Activated CD4-positive, alpha-beta T cell treated with anti-CD3 and anti-CD28 coated beads for 36 hours (primary cell): ENCODE data around the gene SLC35E2B. TPM values are rescaled to one million over a fixed set of nuclear protein-coding genes. Genes with fewer than 3 reads are reported as not detected.
"Not testable (repeated sequence)": the region's sequence is repeated elsewhere in the genome, so short reads cannot be mapped to it uniquely, and the experiment has no call there.

ENCODE experiments used
- ATAC-seq: fragments of 200-7000 bp; cut with Tn5 transposase; one replicate; pipeline ENCODE4 v1.10.0; 2021; ENCODE audit warnings: mild to moderate bottlenecking, moderate library complexity
- CTCF ChIA-PET: fragments of 350-600 bp; sonication (Branson Sonifier 250); formaldehyde crosslinking; loops from one replicate; lab custom pipeline; 2021; ENCODE audit warnings: antibody characterized with exemption; lab: Charles Lee
- POLR2A ChIA-PET: fragments of 350-600 bp; sonication (Branson Sonifier 250); formaldehyde crosslinking; loops from one replicate; lab custom pipeline; 2021; ENCODE audit warnings: antibody characterized with exemption, inconsistent platforms; lab: Charles Lee
- DNase-seq: peaks from one replicate; pipeline ENCODE4 v3.0.0-alpha.2; 2020
- H3K27ac Mint-ChIP-seq: one replicate; pipeline ENCODE4 v1.8.0; 2021; ENCODE audit warnings: mixed read lengths
- H3K27me3 Mint-ChIP-seq: one replicate; pipeline ENCODE4 v1.8.0; 2021; ENCODE audit warnings: mixed read lengths
- H3K36me3 Mint-ChIP-seq: one replicate; pipeline ENCODE4 v1.8.0; 2021; ENCODE audit warnings: low read depth, mixed read lengths
- H3K4me1 Mint-ChIP-seq: one replicate; pipeline ENCODE4 v1.8.0; 2021; ENCODE audit warnings: mixed read lengths
- H3K4me3 Mint-ChIP-seq: one replicate; pipeline ENCODE4 v1.8.0; 2021; ENCODE audit warnings: mild to moderate bottlenecking, moderate library complexity, mixed read lengths
- H3K9me3 Mint-ChIP-seq: one replicate; pipeline ENCODE4 v1.8.0; 2021; ENCODE audit warnings: low read depth, mixed read lengths
- intact Hi-C, 2 experiments: fragments of 100-400 bp; cut with DNase I in 1 of 2; cut with micrococcal nuclease in 1 of 2; formaldehyde crosslinking; loops; one replicate each; pipeline versions ENCODE4 v1.14.2 to v1.15.1; 2022 to 2024; cut with DNase I, micrococcal nuclease
- total RNA-seq, 2 experiments: library from RNA; stranded (reverse); gene quantifications; one replicate each; pipeline ENCODE4 v1.2.3, GENCODE V29; 2021

SLC35E2B gene
- total RNA-seq, 2 experiments from 2014 or later, result 24.2 to 27.6 TPM

- H3K27ac Mint-ChIP-seq, DNase-seq, H3K9me3 Mint-ChIP-seq, H3K36me3 Mint-ChIP-seq, H3K4me3 Mint-ChIP-seq, CTCF ChIA-PET, intact Hi-C loops, POLR2A ChIA-PET, H3K4me1 Mint-ChIP-seq, H3K27me3 Mint-ChIP-seq: not testable (repeated sequence)
- ATAC-seq, result peak; percentile 40
Observed at GRCh38 chr1:1700067-1700466, 7.5 kb upstream of the SLC35E2B start.

- CTCF ChIA-PET, DNase-seq, H3K27me3 Mint-ChIP-seq, ATAC-seq, H3K36me3 Mint-ChIP-seq, H3K4me3 Mint-ChIP-seq, H3K9me3 Mint-ChIP-seq, POLR2A ChIA-PET, H3K4me1 Mint-ChIP-seq, H3K27ac Mint-ChIP-seq: not testable (repeated sequence)
- intact Hi-C loops, result loop anchor here in 1 of 2 experiments (10.0 kb wide), 1 partner anchor 46 kb away; no protein-coding TSS in a partner anchor
Observed at GRCh38 chr1:1699061-1699460, 6.5 kb upstream of the SLC35E2B start.

GRCh38 chr1:1697358-1698183 is 5.0 kb upstream of the SLC35E2B start:
- DNase-seq, ATAC-seq, H3K27me3 Mint-ChIP-seq, H3K27ac Mint-ChIP-seq, H3K36me3 Mint-ChIP-seq, H3K9me3 Mint-ChIP-seq, H3K4me1 Mint-ChIP-seq, H3K4me3 Mint-ChIP-seq, POLR2A ChIA-PET, CTCF ChIA-PET: not testable (repeated sequence)
- intact Hi-C loops, result loop anchor here in 1 of 2 experiments (10.0 kb wide), 1 partner anchor 47 kb away; no protein-coding TSS in a partner anchor

GRCh38 chr1:1696431-1697357 is 4.1 kb upstream of the SLC35E2B start:
- H3K9me3 Mint-ChIP-seq, CTCF ChIA-PET, H3K4me3 Mint-ChIP-seq, DNase-seq, H3K36me3 Mint-ChIP-seq, ATAC-seq, H3K4me1 Mint-ChIP-seq, H3K27ac Mint-ChIP-seq, POLR2A ChIA-PET, H3K27me3 Mint-ChIP-seq: not testable (repeated sequence)
- intact Hi-C loops, result loop anchor here in 1 of 2 experiments (10.0 kb wide), 1 partner anchor 48 kb away; no protein-coding TSS in a partner anchor

GRCh38 chr1:1692324-1692713 is 276 bp downstream of the SLC35E2B start:
- POLR2A ChIA-PET, H3K27ac Mint-ChIP-seq, H3K36me3 Mint-ChIP-seq: not testable (repeated sequence)

GRCh38 chr1:1691443-1691842 is 1.2 kb downstream of the SLC35E2B start:
- intact Hi-C loops, result loop anchor here in 1 of 2 experiments (10.0 kb wide), 1 partner anchor 53 kb away; no protein-coding TSS in a partner anchor
- H3K36me3 Mint-ChIP-seq, result not testable (repeated sequence)

More at GRCh38 chr1:1692324-1692713, 276 bp downstream of the SLC35E2B start:
- peaks cover 16% of the 10 kb centered on the region for H3K4me1 Mint-ChIP-seq
- not testable (repeated sequence) for H3K27me3 Mint-ChIP-seq, H3K9me3 Mint-ChIP-seq
- intact Hi-C loops, result loop anchor here in 1 of 2 experiments (10.0 kb wide), 1 partner anchor 52 kb away; no protein-coding TSS in a partner anchor
- H3K4me3 Mint-ChIP-seq, result peak overlapping the region; percentile 69
- CTCF ChIA-PET, result interaction anchor here (0.6 kb wide), 1 partner anchor 14 kb away, joined by 3 read pairs; no protein-coding TSS in a partner anchor
- ATAC-seq (peak; percentile 54), DNase-seq (peak; percentile 82)

GRCh38 chr1:1689526-1689925 is 3.1 kb downstream of the SLC35E2B start:
- H3K27me3 Mint-ChIP-seq, intact Hi-C loops, H3K36me3 Mint-ChIP-seq, H3K9me3 Mint-ChIP-seq, DNase-seq, POLR2A ChIA-PET, ATAC-seq, CTCF ChIA-PET, H3K4me3 Mint-ChIP-seq: not testable (repeated sequence)
- Mint-ChIP-seq H3K4me1 (peaks cover 30% of the 10 kb centered on the region), H3K27ac (peak overlapping the region; percentile 31)

More at GRCh38 chr1:1691443-1691842, 1.2 kb downstream of the SLC35E2B start:
- ATAC-seq, H3K9me3 Mint-ChIP-seq, H3K4me3 Mint-ChIP-seq, POLR2A ChIA-PET, H3K27ac Mint-ChIP-seq, CTCF ChIA-PET, DNase-seq, H3K27me3 Mint-ChIP-seq: not testable (repeated sequence)
- peaks cover 23% of the 10 kb centered on the region for H3K4me1 Mint-ChIP-seq

GRCh38 chr1:1687846-1688245 is 4.7 kb downstream of the SLC35E2B start:
- intact Hi-C loops, result no loop called here
- no peaks in the 10 kb centered on the region for H3K9me3 Mint-ChIP-seq
- H3K4me3 Mint-ChIP-seq, result no peak overlapping the region
- H3K27ac Mint-ChIP-seq, result peak overlapping the region; percentile 42
- peaks cover 33% of the 10 kb centered on the region for H3K4me1 Mint-ChIP-seq
- CTCF ChIA-PET, result interaction anchor here (0.6 kb wide), 1 partner anchor 122 kb away, joined by 3 read pairs; no protein-coding TSS in a partner anchor
- H3K36me3 Mint-ChIP-seq, result peaks cover 9% of the 10 kb centered on the region
- no peaks in the 10 kb centered on the region for H3K27me3 Mint-ChIP-seq
- POLR2A ChIA-PET, result interaction anchor here (0.7 kb wide), 1 partner anchor 61 kb away, joined by 4 read pairs; no protein-coding TSS in a partner anchor
- ATAC-seq (no peak), DNase-seq (no peak)

- H3K27ac Mint-ChIP-seq, result no peak overlapping the region
- intact Hi-C loops, result no loop called here
- no peak for DNase-seq
- CTCF ChIA-PET, result no interaction called here
- POLR2A ChIA-PET, result no interaction called here
- no peak overlapping the region for H3K4me3 Mint-ChIP-seq
- H3K27me3 Mint-ChIP-seq, result no peaks in the 10 kb centered on the region
- no peak for ATAC-seq
- peaks cover 31% of the 10 kb centered on the region for H3K4me1 Mint-ChIP-seq
- H3K9me3 Mint-ChIP-seq, result no peaks in the 10 kb centered on the region
- peaks cover 9% of the 10 kb centered on the region for H3K36me3 Mint-ChIP-seq
Observed at GRCh38 chr1:1684031-1684681, 8.4 kb downstream of the SLC35E2B start.

- CTCF ChIA-PET, result interaction anchor here (1.2 kb wide), 1 partner anchor 55 kb away, joined by 3 read pairs; no protein-coding TSS in a partner anchor
- intact Hi-C loops, result no loop called here
Observed at GRCh38 chr1:1683104-1683905, 9.3 kb downstream of the SLC35E2B start.

More at GRCh38 chr1:1683104-1683905, 9.3 kb downstream of the SLC35E2B start:
- DNase-seq, result no peak
- POLR2A ChIA-PET, result no interaction called here
- H3K36me3 Mint-ChIP-seq, result peaks cover 9% of the 10 kb centered on the region
- peaks cover 36% of the 10 kb centered on the region for H3K4me1 Mint-ChIP-seq
- no peak for ATAC-seq
- H3K27me3 Mint-ChIP-seq, result no peaks in the 10 kb centered on the region
- H3K9me3 Mint-ChIP-seq, result no peaks in the 10 kb centered on the region
- no peak overlapping the region for H3K4me3 Mint-ChIP-seq
- no peak overlapping the region for H3K27ac Mint-ChIP-seq
